G401.6 (cell line): ENCODE results near the gene LECT2.
A peak's percentile ranks its signal among the peaks of the same experiment; 100 is the strongest.

Experiments
- FAIRE-seq: peaks from 2 replicates; lab custom pipeline; 2012; peaks lifted over from hg19 to GRCh38; lab: Jason Lieb, UNC

The LECT2 gene

DNA sequence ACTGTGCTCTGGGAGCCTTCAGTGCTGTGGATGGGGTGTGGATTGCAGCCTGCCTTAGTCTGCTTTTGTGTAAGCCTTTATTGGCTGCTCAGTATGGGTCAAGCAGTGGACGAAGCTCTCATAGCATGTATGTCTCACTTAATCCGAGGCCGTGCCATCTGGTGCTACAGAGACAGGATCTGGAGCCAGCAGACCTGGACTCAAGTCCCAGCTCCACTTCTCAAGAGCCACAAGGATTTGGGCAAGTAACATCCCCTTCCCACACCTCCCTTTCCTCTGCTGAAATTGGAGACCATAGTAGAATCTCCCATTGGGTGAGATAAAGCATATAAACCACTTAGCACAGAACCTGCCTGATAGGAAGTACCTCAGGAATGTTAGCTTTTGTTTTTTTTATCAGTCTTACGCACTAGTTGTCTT is 23.4 kb upstream of the LECT2 start:
- no peak for FAIRE-seq

DNA sequence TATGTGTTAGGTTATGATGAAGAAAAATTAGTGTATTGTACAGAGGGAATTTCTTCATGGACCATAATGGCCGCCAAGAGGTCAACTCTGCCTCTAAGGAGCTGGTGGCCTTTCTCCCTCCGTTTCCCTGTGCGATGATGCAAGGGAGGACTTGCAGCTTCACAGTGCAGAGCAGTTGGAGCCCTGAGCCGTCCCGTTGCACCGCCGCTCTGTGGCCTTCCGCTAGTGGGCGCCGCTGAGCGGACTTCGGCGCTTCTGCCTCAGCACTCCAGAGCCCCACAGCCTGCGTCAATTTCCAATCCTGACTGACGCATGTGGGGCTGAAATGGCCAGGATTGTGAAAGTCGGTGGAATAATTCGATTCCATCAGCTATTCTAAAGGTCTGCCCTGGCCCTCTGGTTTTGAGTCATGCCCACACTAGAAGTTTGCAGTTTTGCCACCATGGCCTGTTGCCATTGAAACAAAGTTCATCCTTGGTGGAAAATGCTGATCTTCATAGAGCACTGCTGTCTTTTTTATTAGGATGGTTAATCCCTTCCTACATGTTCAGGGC is 22.7 kb upstream of the LECT2 start:
- FAIRE-seq = no peak

DNA sequence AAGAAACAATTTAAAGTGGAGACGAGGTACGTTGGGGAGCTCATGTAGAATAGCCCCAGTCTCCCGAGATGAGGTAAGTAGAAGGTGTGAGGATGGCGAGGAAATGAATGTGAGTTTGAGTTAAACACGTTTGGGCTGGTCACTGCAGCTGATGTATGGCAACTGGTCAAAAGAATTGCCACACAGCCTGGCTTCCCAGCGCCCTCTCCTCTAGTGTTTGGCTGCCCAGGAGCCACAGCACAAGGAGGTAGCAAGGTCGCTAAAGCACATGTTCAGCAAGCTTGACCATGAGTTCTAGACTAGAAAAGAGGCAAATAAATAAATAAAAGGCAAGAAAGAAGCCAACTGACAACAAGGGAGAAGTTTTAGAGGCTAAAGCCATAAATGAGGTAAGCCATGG is 21.4 kb upstream of the LECT2 start:
- FAIRE-seq = no peak

DNA sequence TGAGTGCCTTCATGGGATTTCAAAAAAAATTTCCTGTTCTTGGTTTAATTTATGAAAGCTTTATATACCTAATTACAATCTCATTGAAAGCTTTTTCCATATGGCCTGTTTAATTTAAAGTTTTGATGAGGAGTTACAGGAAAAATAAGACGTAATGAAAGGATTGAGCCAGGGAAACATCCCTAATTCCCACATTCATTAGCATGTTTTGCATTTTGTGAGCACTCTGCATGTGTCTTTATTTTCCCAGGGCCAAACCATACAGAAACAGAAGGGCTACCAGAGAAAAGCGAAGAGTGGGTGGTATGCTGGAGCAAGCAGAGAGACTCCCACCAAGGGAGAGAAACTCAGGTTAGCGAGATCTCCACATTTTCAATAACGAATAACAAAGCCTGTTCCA is 20.3 kb upstream of the LECT2 start:
- no peak for FAIRE-seq

DNA sequence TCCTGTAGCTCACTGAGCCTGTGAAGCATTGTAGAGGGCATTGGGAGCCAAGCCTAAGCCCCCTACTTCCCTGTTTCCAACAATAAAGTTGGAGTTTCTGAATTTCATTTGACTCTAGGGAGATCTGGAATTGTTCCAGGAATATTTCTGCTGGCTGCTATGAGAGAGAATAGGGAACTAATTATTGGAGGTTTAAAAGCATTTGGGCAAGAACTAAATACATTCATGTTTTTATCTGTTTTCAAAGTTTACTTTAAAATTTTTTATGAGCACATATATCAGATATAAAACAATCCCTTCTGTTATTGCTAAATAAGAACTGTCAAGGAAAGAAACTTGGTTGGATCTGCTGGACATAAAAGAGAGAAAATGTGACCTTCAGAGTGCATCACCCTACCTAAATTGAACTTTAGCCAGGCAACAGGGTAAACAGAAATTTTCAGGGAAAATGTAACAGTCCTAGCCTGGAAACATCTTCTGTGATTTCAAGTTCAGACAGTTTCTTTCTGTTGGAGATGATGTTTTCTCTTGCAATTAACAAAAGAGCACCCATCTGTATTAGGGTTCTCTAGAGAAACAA is 19.3 kb upstream of the LECT2 start:
- no peak for FAIRE-seq

DNA sequence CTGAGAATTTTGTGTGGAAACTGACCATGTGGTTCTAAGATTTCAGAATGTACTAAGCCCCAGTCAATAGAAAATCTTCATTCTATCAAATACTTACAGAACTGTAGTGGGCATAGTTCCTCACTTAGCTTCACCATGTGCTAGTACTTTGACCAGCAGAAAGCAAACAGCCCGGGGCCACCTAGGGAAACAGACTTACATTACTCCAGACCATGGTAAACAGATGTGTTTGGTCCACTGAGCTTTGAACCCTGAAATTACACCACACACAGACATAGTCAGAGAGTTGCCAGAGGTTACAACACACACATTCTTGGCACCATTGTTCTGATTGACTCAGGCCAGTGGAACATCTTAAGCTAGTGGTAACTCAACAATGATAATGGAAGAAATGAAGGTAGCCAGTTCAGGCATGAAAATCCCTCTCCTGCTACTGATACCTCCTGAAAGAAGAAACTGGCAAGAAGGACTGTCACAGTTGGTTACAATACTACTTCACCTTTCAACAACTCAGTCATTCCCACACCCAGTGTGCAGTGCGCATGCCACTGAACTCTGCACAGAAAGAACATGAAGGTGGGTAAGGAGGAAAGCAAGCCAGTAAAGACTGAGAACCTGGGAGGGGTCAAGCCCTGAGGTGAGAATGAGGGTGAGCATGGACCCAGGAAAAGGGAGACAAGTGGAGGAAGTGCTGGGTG is 18.7 kb upstream of the LECT2 start:
- FAIRE-seq = no peak

DNA sequence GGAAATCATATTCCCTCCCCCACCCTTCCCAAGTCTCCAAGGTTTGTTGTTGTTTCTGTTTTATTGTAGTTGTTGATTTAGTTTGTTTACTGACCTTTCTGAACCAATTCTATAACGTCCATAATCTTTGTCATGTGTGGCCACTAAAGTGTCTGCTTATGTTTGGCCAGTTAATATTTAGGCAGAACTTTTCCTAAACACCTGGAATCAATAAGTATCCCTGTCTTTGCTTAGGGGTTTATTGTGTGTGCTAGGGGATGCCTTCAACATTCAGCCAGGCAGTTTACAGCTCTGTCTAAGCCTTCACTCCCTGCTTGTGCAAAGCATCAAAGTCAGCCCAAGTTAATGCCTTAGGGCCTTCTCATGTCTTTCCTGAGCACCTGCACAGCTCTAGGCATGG is 16.9 kb upstream of the LECT2 start:
- FAIRE-seq = no peak

DNA sequence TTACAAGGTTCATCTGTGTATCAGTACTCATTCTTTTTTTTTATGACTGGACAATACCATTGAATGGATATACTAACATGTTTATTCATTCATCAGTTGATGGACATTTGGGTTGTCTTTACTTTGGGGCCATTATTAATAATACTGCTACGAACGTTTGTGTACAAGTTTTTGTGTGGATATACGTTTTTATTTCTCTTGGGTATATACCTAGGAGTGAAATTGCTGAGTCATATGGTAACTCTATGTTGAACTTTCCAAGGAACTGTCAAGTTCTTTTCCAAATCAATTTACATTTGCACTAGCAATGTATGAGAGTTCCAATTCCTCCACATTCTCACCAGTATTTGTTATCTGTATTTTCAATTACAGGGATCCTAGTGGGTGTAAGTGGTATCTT is 12.0 kb upstream of the LECT2 start:
- FAIRE-seq = no peak

DNA sequence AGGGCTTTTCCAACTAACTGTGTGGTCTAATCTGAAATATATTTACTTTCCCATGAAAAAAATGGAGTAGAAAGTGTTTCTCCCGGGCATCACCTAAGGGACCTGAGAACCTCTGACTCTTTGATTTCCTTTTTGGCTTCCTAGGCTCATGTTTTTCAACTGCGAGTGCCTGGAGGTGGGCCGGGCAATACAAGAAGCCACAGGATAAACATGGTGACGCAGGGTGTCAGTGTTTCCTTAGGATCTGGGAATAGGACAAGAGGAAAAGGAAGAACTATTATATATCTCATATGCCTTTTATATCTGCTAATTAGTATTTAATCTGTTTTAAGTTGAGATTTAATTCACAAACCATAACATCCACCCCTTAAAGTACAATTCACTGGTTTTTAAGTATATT is 11.4 kb upstream of the LECT2 start:
- no peak for FAIRE-seq

DNA sequence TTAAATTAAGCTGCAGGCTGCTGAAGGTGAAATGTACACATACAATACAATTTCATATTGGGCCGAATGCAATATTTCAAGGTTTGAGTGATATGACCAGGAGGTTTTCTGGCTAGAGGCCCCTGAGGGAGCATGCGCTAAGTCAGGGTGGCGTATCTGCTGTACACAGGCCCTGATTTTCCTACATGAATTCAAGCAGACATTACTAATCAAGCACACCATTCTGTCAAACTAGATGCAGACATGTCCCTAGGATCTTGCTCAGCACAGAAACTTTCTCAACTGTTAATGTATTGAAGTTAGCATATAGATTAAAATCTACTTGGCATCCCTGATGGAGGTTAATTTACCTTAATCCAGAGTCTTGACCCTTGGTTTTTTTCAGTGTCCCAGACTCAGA is 10.7 kb upstream of the LECT2 start:
- no peak for FAIRE-seq

DNA sequence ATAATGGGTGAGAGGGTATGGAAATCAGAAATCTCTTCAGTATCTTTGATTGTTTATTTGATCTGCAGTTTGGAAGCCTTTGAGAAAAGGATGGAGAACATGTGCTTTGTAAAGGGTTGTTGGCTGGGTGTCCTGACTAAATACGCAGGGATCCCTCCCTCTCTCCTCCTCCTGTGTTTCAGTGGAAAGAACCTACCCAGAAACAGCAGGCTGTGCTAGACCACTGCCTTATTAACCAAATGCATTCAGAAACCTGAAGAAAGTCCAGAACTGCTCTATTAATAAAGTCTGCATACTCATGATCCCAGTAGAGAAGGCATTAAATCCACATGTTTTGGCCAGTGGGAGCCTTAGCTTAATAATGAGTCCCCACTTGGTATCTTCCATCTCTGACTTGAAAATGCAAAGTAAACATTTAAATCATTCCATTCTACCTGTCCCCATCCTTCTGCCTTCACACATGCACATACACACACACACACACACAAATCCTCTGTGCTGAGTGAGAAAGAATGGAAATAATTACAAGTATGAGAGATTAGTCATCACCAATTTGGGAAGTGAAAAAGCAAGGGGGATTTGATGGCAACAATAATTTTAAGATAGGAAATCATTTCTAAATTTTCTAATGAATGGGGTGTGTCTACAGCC is 10.0 kb upstream of the LECT2 start:
- FAIRE-seq = no peak

DNA sequence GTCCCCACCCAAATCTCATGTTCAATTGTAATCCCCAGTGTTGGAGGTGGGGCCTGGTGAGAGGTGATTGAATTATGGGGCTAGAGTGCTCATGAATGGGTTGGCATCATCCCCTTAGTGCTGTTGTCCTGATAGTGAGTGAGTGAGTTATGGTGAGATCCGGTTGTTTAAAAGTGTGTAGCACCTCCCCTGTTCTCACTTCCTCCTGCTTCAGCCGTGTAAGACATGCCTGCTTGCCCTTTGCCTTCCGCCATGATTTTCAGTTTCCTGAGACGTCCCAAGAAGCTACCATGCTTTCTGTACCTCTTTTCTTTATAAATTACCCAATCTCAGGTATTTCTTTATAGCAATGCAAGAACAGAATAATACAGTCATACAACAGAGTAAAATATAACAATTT is 742 bp upstream of the LECT2 start:
- FAIRE-seq = no peak

DNA sequence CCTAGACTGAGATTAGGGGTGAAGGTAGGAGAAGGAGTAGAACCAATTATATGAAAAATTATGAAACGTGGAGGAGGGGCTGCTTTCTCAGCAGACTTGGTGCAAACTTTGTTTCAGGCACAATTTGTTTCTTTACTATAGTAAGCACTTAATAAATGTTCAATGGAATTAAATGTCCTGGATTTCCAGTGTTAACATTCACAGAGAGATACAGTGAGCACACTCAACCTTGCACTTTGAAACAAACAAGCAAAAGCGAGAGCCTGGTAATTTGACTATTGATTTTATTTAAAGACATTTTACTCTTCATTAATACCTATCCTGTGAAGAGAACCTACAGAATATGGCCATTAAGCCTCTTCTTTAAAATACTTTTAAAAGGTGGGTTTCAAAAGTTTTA is 933 bp downstream of the LECT2 start:
- no peak for FAIRE-seq

DNA sequence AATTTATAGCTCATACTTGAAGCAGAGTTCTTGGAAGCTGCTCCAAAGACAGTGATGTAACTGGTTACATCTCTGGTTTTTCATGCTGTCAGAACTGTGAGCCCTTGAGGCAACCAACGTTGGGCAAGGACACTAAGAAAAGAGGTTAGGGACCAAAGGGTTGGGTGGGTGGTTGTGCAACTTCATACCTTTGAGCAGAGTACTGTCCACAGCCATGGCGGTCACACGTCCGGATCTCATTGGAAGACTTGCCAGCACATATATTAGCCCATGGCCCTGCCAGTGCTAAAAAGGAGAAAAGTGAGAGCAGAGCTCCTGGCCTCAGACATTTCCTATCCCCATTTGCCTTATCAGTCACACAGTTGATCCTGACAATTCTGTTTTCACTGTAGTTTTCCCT is 2.1 kb downstream of the LECT2 start:
- no peak for FAIRE-seq

DNA sequence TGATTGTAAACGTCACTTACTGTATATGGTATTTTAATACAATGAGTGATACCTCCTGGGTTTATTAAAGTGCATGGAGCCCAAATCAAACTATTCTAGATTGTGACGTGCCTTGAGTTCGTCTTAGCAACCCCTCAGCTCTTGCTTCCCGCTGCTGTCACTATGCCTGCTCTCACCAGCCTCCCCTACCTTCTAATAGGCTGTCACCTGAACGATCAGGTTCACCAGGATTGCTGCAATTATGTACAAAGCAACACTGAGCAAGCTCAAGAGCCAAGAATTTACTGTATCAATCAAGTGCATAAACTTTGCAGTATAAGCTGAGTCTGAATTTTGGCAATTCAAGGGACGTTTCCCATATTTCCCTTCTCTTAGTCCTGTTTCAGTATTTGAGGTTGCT is 3.0 kb downstream of the LECT2 start:
- no peak for FAIRE-seq

DNA sequence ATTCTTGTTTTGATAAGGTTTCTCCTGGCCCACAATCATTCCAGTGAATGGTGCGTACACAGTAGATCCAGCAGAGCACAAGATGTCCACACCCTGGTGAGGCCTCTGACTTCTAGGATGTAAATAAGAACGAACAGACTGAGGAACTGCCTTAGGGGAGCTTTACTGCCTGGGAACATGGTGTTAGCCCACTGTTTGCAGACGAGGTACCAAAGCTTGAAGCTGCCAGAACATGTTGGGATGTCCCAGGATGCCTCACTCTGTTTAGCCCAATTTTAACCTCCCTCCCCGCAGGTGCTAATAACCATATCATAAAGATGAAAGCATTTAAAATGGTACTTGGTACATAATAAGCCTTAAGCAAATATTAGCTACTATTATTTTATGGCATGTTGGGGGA is 3.5 kb downstream of the LECT2 start:
- FAIRE-seq = no peak

DNA sequence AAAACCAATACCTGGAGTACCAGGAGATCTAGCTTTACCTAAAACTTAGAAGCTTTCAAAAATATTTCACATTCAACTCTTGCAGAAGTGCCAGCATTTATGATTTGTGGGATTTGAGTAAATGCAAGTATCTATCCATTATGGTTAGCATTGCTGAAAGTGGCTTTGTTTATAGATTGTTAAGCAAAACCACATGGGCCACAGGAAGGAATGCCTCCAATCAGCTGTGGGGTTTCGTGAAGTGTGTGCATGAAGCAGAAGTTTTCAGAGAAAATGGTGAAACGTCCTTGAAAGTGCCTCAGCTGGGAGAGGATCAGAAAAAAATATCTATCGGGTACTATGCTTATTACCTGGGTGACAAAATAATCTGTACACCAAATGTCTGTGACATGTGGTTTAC is 4.2 kb downstream of the LECT2 start:
- FAIRE-seq = no peak

DNA sequence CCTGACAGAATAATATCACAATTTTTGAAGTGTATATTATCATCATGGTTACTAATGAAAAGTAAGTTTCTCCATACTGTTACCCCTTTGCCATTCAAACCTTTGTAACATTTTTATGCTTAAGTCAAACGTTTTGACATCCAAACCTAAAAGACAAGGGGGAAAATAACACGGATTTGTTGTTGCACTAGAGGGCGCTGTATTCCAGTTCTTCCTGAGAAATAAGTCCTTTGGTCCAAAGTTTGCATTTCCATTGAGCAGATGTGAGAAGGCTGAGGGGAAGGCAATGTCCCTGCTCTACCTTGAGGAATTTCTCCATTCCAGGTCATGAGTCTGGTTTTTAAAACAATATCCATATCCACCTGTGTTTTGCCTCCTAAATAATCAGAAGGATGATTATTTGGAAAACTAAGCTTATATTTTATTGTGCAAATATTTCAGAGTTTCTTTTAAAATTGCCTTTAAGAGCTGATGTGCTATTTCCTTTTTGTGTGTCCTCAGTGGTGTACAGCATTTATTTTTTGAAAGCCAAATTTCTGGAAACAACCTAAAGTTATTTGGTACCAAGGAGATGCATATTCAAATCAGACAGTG is 9.7 kb downstream of the LECT2 start:
- FAIRE-seq = peak; percentile 89

DNA sequence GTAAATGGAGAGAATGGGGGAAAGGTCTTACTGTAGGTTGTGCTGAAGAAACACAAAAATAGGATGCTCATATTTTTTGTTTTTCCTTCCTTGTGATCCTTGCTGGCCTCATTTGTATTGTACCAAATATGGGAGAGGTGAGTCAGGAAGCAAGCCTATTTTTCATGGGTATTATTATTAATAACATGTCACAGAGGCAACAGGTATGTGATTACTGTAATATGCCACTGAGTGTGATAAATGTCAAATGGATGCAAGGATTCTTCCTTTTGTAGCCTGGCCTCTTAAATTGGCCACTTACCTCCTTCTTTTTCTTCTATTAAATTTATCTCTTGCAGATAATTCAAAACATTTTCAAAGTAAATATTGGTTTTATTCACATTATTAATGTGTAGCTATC is 10.2 kb downstream of the LECT2 start:
- no peak for FAIRE-seq

DNA sequence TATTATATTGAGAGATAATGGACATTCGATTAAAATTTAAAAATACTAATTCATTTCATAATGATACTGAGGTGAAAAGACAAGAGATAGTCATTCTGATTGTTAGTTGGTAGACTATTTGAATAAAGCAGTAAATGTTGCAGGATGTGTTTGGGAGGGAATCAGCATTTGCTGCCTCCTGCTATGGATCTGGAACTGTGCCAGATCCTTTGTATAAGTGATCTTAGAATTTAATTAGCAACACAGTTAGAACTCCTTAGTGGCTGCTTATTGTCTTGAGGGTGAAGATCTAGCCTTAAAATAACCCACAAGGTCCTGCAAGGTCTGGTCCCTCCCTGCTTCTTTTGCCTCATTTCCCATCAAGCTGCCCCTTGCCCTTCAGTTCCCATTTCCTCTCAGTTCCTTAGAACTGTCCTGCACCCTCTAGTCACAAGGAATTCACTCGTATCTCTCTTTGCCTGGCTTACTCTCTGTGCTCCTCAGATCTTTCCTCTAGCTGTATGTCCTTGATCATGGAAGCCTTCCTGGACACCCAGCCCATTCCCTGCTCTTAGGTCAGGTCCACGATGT is 12.5 kb downstream of the LECT2 start:
- no peak for FAIRE-seq

DNA sequence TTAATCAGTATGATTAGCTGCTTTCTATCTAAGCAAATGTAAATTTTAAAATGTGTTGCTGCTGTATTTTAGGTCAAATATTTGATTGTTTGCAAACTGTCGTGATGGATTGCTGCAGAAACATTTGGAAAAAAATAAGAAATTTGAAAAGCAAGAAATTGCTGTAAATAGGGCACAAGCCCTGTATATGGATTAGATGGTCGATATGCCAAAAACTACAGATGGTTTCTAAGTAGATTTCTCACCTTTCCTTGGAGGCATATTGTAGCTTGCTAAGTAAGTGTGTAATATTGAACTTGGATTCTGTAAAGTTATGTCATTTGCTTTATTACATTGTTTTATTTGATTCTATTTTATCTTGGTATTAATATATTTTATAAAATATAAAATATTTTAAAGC is 13.1 kb downstream of the LECT2 start:
- no peak for FAIRE-seq

DNA sequence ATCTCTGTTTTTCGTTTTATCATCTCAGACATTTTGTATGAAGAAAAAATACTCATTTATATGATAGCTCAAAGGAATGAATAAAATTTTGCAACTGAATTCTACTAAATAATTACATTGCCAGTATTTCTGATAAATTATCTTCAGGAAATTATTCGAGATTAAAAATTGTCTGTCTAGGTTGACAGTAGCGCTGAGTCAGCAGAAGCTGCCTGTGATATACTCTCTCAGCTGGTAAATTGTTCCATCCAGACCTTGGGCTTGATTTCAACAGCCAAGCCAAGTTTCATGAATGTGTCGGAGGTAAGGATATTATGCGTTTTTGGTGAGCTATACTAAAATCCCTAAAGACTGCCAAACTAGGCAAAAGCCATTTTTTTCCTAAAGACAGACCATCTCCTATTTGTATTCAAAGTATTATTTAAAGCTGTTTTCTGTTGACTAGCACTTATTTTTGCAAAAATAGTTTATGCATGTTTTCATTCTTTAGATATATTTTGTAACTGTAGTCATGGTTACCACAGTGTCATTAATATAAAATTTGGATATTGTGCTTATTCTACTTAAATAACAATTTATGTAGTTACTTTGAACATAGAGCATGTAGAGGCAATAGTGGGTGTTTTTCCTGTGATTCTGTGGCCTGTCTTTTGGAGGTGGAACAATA is 17.4 kb downstream of the LECT2 start:
- FAIRE-seq = no peak
